GM18868 (cell line): ENCODE results near the gene CACNB1.
A peak's percentile ranks its signal among the peaks of the same experiment; 100 is the strongest.

Experiments used
- ATAC-seq: cut with Tn5 transposase; IDR thresholded peaks from one replicate; pipeline ENCODE4 v1.9.1; 2021; ENCODE audit warnings: mild to moderate bottlenecking, moderate library complexity; ENCODE audit not compliant: unreplicated experiment

CACNB1 gene

GRCh38 chr17:39225959-39226683, 28.7 kb upstream of the CACNB1 start:
- ATAC-seq: no peak

GRCh38 chr17:39225308-39225958, 28.0 kb upstream of the CACNB1 start, which contains the start of gene STAC2:
Gene STAC2 (minus strand): TSS chr17:39225945. CDS start chr17:39225502, 443 bp downstream.
- no peak for ATAC-seq

- no peak for ATAC-seq
These were observed 27.4 kb upstream of the CACNB1 start for GRCh38 chr17:39224778-39225307.

GRCh38 chr17:39223907-39224777, 26.7 kb upstream of the CACNB1 start:
- ATAC-seq: no peak

- no peak for ATAC-seq
These were observed 25.7 kb upstream of the CACNB1 start for GRCh38 chr17:39222866-39223834.

- ATAC-seq: no peak
These were observed 24.7 kb upstream of the CACNB1 start for GRCh38 chr17:39222151-39222550.

GRCh38 chr17:39221572-39221971, 24.1 kb upstream of the CACNB1 start:
- ATAC-seq: no peak

GRCh38 chr17:39219647-39220154, 22.2 kb upstream of the CACNB1 start:
- ATAC-seq: no peak

- ATAC-seq: no peak
These were observed 21.4 kb upstream of the CACNB1 start for GRCh38 chr17:39218906-39219305.

GRCh38 chr17:39217734-39218369, 20.4 kb upstream of the CACNB1 start:
- no peak for ATAC-seq

- ATAC-seq: no peak
These were observed 16.4 kb upstream of the CACNB1 start for GRCh38 chr17:39213852-39214251.

- no peak for ATAC-seq
These were observed 15.5 kb upstream of the CACNB1 start for GRCh38 chr17:39212841-39213480.

- ATAC-seq: no peak
These were observed 14.8 kb upstream of the CACNB1 start for GRCh38 chr17:39212195-39212810.

GRCh38 chr17:39210093-39210434, 12.6 kb upstream of the CACNB1 start:
- ATAC-seq: no peak

- no peak for ATAC-seq
These were observed 12.0 kb upstream of the CACNB1 start for GRCh38 chr17:39209317-39210092.

GRCh38 chr17:39208893-39209292, 11.4 kb upstream of the CACNB1 start:
- ATAC-seq: peak; percentile 57

GRCh38 chr17:39208136-39208535, 10.7 kb upstream of the CACNB1 start:
- no peak for ATAC-seq

- ATAC-seq: no peak
These were observed 7.7 kb upstream of the CACNB1 start for GRCh38 chr17:39205112-39205526.
